ENCODE measurements around the gene SLC25A11. TPM values are rescaled to one million over a fixed set of nuclear protein-coding genes. Genes with fewer than 3 reads are reported as not detected.

The SLC25A11 gene
- total and polyA plus RNA-seq, 9 donors: 39.8 to 60.3 (median 55.9) TPM

- Histone ChIP-seq H3K4me1 (ENCODE audit: control insufficient read depth, insufficient read depth, low read length) (peaks cover 41% of the 10 kb centered on the region), H3K4me3 (ENCODE audit: low read length) (no peak overlapping the region), H3K36me3 (ENCODE audit: control insufficient read depth, insufficient read depth, low read length) (peaks cover 50% of the 10 kb centered on the region), H3K27me3 (ENCODE audit: control insufficient read depth, insufficient read depth, low read length) (no peaks in the 10 kb centered on the region), H3K27ac (ENCODE audit: low read length) (peak overlapping the region; percentile 98), H3K9me3 (replicated peaks; ENCODE audit: control insufficient read depth, low read depth, low read length) (no peaks in the 10 kb centered on the region)
- no CpG with 5 or more reads among the region's 4 CpGs for WGBS (ENCODE audit: insufficient coverage)
- peak; percentile 57 for DNase-seq
These were observed 6.1 kb upstream of the SLC25A11 start for GRCh38 chr17:4945944-4946280.

GRCh38 chr17:4945176-4945943, 5.5 kb upstream of the SLC25A11 start:
- Histone ChIP-seq H3K4me1 (ENCODE audit: control insufficient read depth, insufficient read depth, low read length) (peaks cover 39% of the 10 kb centered on the region), H3K27ac (ENCODE audit: low read length) (peak overlapping the region; percentile 62), H3K27me3 (ENCODE audit: control insufficient read depth, insufficient read depth, low read length) (no peaks in the 10 kb centered on the region), H3K36me3 (ENCODE audit: control insufficient read depth, insufficient read depth, low read length) (peaks cover 50% of the 10 kb centered on the region), H3K4me3 (ENCODE audit: low read length) (no peak overlapping the region), H3K9me3 (replicated peaks; ENCODE audit: control insufficient read depth, low read depth, low read length) (no peaks in the 10 kb centered on the region)
- WGBS (ENCODE audit: insufficient coverage): 0% methylated on average over 1 of the region's 7 CpGs
- peak; percentile 60 for DNase-seq

GRCh38 chr17:4944554-4945175, 4.8 kb upstream of the SLC25A11 start:
- Histone ChIP-seq H3K4me3 (ENCODE audit: low read length) (no peak overlapping the region), H3K27ac (ENCODE audit: low read length) (peak overlapping the region; percentile 2), H3K27me3 (ENCODE audit: control insufficient read depth, insufficient read depth, low read length) (no peaks in the 10 kb centered on the region), H3K4me1 (ENCODE audit: control insufficient read depth, insufficient read depth, low read length) (peaks cover 35% of the 10 kb centered on the region), H3K36me3 (ENCODE audit: control insufficient read depth, insufficient read depth, low read length) (peaks cover 50% of the 10 kb centered on the region), H3K9me3 (replicated peaks; ENCODE audit: control insufficient read depth, low read depth, low read length) (no peaks in the 10 kb centered on the region)
- no peak for DNase-seq
- 93% methylated on average over 3 of the region's 8 CpGs for WGBS (ENCODE audit: insufficient coverage)

- H3K27me3 ChIP-seq (ENCODE audit: control insufficient read depth, insufficient read depth, low read length): no peaks in the 10 kb centered on the region
- no peak for DNase-seq
- no peaks in the 10 kb centered on the region for H3K9me3 ChIP-seq (replicated peaks; ENCODE audit: control insufficient read depth, low read depth, low read length)
- H3K36me3 ChIP-seq (ENCODE audit: control insufficient read depth, insufficient read depth, low read length): peaks cover 50% of the 10 kb centered on the region
- peaks cover 37% of the 10 kb centered on the region for H3K4me1 ChIP-seq (ENCODE audit: control insufficient read depth, insufficient read depth, low read length)
- H3K27ac ChIP-seq (ENCODE audit: low read length): no peak overlapping the region
- WGBS (ENCODE audit: insufficient coverage): 44% methylated on average over 2 of the region's 3 CpGs
- no peak overlapping the region for H3K4me3 ChIP-seq (ENCODE audit: low read length)
These were observed 4.3 kb upstream of the SLC25A11 start for GRCh38 chr17:4944163-4944553.

- Histone ChIP-seq H3K9me3 (replicated peaks; ENCODE audit: control insufficient read depth, low read depth, low read length) (no peaks in the 10 kb centered on the region), H3K4me3 (ENCODE audit: low read length) (no peak overlapping the region), H3K27me3 (ENCODE audit: control insufficient read depth, insufficient read depth, low read length) (no peaks in the 10 kb centered on the region), H3K27ac (ENCODE audit: low read length) (no peak overlapping the region), H3K36me3 (ENCODE audit: control insufficient read depth, insufficient read depth, low read length) (peaks cover 57% of the 10 kb centered on the region), H3K4me1 (ENCODE audit: control insufficient read depth, insufficient read depth, low read length) (peaks cover 47% of the 10 kb centered on the region)
- DNase-seq: no peak
- 95% methylated on average over 3 of the region's 13 CpGs for WGBS (ENCODE audit: insufficient coverage)
These were observed 3.1 kb upstream of the SLC25A11 start for GRCh38 chr17:4942760-4943508.

GRCh38 chr17:4941319-4941610, 1.4 kb upstream of the SLC25A11 start:
- no peak overlapping the region for H3K27ac ChIP-seq (ENCODE audit: low read length)
- peaks cover 41% of the 10 kb centered on the region for H3K4me1 ChIP-seq (ENCODE audit: control insufficient read depth, insufficient read depth, low read length)
- no peak for DNase-seq
- 75% methylated on average over 1 of the region's 4 CpGs for WGBS (ENCODE audit: insufficient coverage)
- H3K4me3 ChIP-seq (ENCODE audit: low read length): peak overlapping the region; percentile 73
- peaks cover 68% of the 10 kb centered on the region for H3K36me3 ChIP-seq (ENCODE audit: control insufficient read depth, insufficient read depth, low read length)
- H3K27me3 ChIP-seq (ENCODE audit: control insufficient read depth, insufficient read depth, low read length): no peaks in the 10 kb centered on the region
- H3K9me3 ChIP-seq (replicated peaks; ENCODE audit: control insufficient read depth, low read depth, low read length): no peaks in the 10 kb centered on the region

- H3K36me3 ChIP-seq (ENCODE audit: control insufficient read depth, insufficient read depth, low read length): peaks cover 69% of the 10 kb centered on the region
- H3K4me3 ChIP-seq (ENCODE audit: low read length): peak overlapping the region; percentile 73
- H3K9me3 ChIP-seq (replicated peaks; ENCODE audit: control insufficient read depth, low read depth, low read length): no peaks in the 10 kb centered on the region
- peak overlapping the region; percentile 99 for H3K27ac ChIP-seq (ENCODE audit: low read length)
- peaks cover 35% of the 10 kb centered on the region for H3K4me1 ChIP-seq (ENCODE audit: control insufficient read depth, insufficient read depth, low read length)
- DNase-seq: no peak
- H3K27me3 ChIP-seq (ENCODE audit: control insufficient read depth, insufficient read depth, low read length): no peaks in the 10 kb centered on the region
- 3% methylated on average over 13 of the region's 29 CpGs for WGBS (ENCODE audit: insufficient coverage)
These were observed 891 bp upstream of the SLC25A11 start for GRCh38 chr17:4940555-4941318.

GRCh38 chr17:4939546-4939795, 375 bp downstream of the SLC25A11 start:
- Histone ChIP-seq H3K4me3 (ENCODE audit: low read length) (peak overlapping the region; percentile 73), H3K4me1 (ENCODE audit: control insufficient read depth, insufficient read depth, low read length) (peaks cover 27% of the 10 kb centered on the region), H3K9me3 (replicated peaks; ENCODE audit: control insufficient read depth, low read depth, low read length) (no peaks in the 10 kb centered on the region), H3K27me3 (ENCODE audit: control insufficient read depth, insufficient read depth, low read length) (no peaks in the 10 kb centered on the region), H3K27ac (ENCODE audit: low read length) (peak overlapping the region; percentile 88), H3K36me3 (ENCODE audit: control insufficient read depth, insufficient read depth, low read length) (peaks cover 59% of the 10 kb centered on the region)
- WGBS (ENCODE audit: insufficient coverage): 0% methylated on average over 16 of the region's 16 CpGs
- DNase-seq: no peak

- H3K9me3 ChIP-seq (replicated peaks; ENCODE audit: control insufficient read depth, low read depth, low read length): no peaks in the 10 kb centered on the region
- DNase-seq: no peak
- H3K27me3 ChIP-seq (ENCODE audit: control insufficient read depth, insufficient read depth, low read length): no peaks in the 10 kb centered on the region
- peak overlapping the region; percentile 88 for H3K27ac ChIP-seq (ENCODE audit: low read length)
- peaks cover 32% of the 10 kb centered on the region for H3K4me1 ChIP-seq (ENCODE audit: control insufficient read depth, insufficient read depth, low read length)
- peaks cover 54% of the 10 kb centered on the region for H3K36me3 ChIP-seq (ENCODE audit: control insufficient read depth, insufficient read depth, low read length)
- WGBS (ENCODE audit: insufficient coverage): 48% methylated on average over 13 of the region's 19 CpGs
- H3K4me3 ChIP-seq (ENCODE audit: low read length): peak overlapping the region; percentile 73
These were observed 929 bp downstream of the SLC25A11 start for GRCh38 chr17:4938688-4939545.
